Panc1 (cell line): ENCODE results near the gene ABCA1. TPM values are rescaled to one million over a fixed set of nuclear protein-coding genes. Genes with fewer than 3 reads are reported as not detected.
"Not testable (repeated sequence)": the region's sequence is repeated elsewhere in the genome, so short reads cannot be mapped to it uniquely, and the experiment has no call there.

Experiments used
- ATAC-seq: fragments of 200-7000 bp; cut with Tn5 transposase; 2 replicates; pipeline ENCODE4 v1.9.1; 2020; ENCODE audit warnings: mild to moderate bottlenecking, moderate library complexity
- BruUV-seq: library from RNA; stranded (reverse); fragments of 400-500 nt; replicated peaks from 2 replicates; lab custom pipeline; 2021; lab: Mats Ljungman, UMichigan
- CTCF ChIA-PET: fragments of 300-600 bp; sonication (Branson Sonifier 250); formaldehyde crosslinking; loops from one replicate; lab custom pipeline; 2022; ENCODE audit warnings: antibody characterized with exemption; lab: Charles Lee
- POLR2A ChIA-PET: fragments of 300-600 bp; sonication (Branson Sonifier 250); formaldehyde crosslinking; loops from one replicate; lab custom pipeline; 2022; ENCODE audit warnings: antibody characterized with exemption; lab: Charles Lee
- DNase-seq: peaks from one replicate; pipeline ENCODE4 v3.0.0-alpha.2; 2010; ENCODE audit warnings: low read depth, low spot score
- H3K27ac ChIP-seq: 2 replicates; pipeline ENCODE4 v1.5.1; 2011; ENCODE audit warnings: mild to moderate bottlenecking, low read length, inconsistent platforms
- H3K27me3 ChIP-seq: fragments of 200-500 bp; sonication (Bioruptor generic); 2 replicates; pipeline ENCODE4 v1.6.0; 2014; ENCODE audit warnings: low read length, inconsistent platforms; ENCODE audit not compliant: control insufficient read depth, insufficient read depth
- H3K36me3 ChIP-seq: fragments of 200-500 bp; sonication (Bioruptor generic); 2 replicates; pipeline ENCODE4 v1.5.1; 2014; ENCODE audit warnings: inconsistent platforms, mild to moderate bottlenecking, low read length, moderate library complexity; ENCODE audit not compliant: control insufficient read depth, insufficient read depth
- H3K4me1 ChIP-seq: 2 replicates; pipeline ENCODE4 v1.5.1; 2011; ENCODE audit warnings: inconsistent platforms, mild to moderate bottlenecking, low read length, moderate library complexity; ENCODE audit not compliant: control insufficient read depth, insufficient read depth
- H3K4me3 ChIP-seq, 2 experiments: 2 replicates each; pipeline ENCODE4 v1.5.1; 2011 to 2012; ENCODE audit warnings: low read depth in 2 of 2, low read length in 2 of 2, mild to moderate bottlenecking in 2 of 2, inconsistent platforms in 1 of 2, moderate library complexity in 1 of 2
- H3K9me3 ChIP-seq: fragments of 200-500 bp; sonication (Bioruptor generic); 2 replicates; pipeline ENCODE4 v1.5.1; 2014; ENCODE audit warnings: low read depth, mild to moderate bottlenecking, inconsistent platforms, low read length, moderate library complexity; ENCODE audit not compliant: control insufficient read depth, insufficient read depth
- POLR2AphosphoS5 ChIP-seq: IDR thresholded peaks from 2 replicates; pipeline ENCODE4 v1.6.1; 2012; ENCODE audit warnings: mild to moderate bottlenecking, low read depth, low read length, moderate library complexity
- SIN3A ChIP-seq: IDR thresholded peaks from 2 replicates; pipeline ENCODE4 v1.6.1; 2012; ENCODE audit warnings: low read depth, mild to moderate bottlenecking, low read length, moderate library complexity, borderline replicate concordance; ENCODE audit not compliant: insufficient read depth
- TCF7L2 ChIP-seq: IDR thresholded peaks from 2 replicates; pipeline ENCODE4 v1.6.1; 2011; ENCODE audit warnings: mild to moderate bottlenecking, low read depth, low read length, inconsistent platforms
- in situ Hi-C: cut with HindIII; loops from 2 replicates; pipeline ENCODE4 v1.10.0; 2016; ENCODE audit warnings: low sequenced_read_pairs, low pct_unique_long_range_greater_than_20kb
- intact Hi-C: fragments of 100-400 bp; cut with micrococcal nuclease; formaldehyde crosslinking; loops from one replicate; pipeline ENCODE4 v1.10.0; 2022; ENCODE audit not compliant: unreplicated experiment
- total RNA-seq: library from RNA; stranded (reverse); gene quantifications from one replicate; pipeline ENCODE4 v1.2.1, GENCODE V29; 2021; ENCODE audit not compliant: unreplicated experiment
- TF ChIP-seq, protein P1 (sequence below): fragments of 450-650 bp; IDR thresholded peaks from 2 replicates; pipeline ENCODE4 v1.5.1; 2017; ENCODE audit warnings: mild to moderate bottlenecking
- TF ChIP-seq, protein P2 (sequence below), 2 experiments: IDR thresholded peaks; 2 replicates each; pipeline ENCODE4 v1.6.1; 2011 to 2012; ENCODE audit warnings: low read depth in 2 of 2, control low read depth in 1 of 2, low read length in 1 of 2, mild to moderate bottlenecking in 1 of 2, moderate library complexity in 1 of 2; ENCODE audit not compliant: insufficient read depth in 1 of 2

The ABCA1 gene
- total RNA-seq, 1 experiment from 2014 or later, result 2.6 TPM

DNA sequence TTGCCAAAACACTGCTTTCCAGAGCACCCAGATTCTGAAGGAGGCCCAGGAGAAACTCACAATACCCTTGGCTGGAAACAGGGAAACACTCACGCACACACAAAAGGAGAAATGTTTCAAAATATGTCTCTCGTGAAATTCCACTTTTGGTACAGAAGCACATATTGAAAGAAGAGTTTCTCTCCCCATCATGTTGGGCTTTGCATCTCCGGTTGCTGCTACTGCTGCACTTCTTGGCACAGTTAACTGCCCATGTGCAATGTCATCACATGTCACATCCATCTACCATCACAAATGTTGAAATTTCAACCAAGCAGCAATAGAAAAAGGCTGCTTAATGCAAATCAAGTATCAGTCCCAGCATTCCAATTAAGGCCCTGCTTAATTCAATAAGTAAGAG lies 72.1 kb downstream of the ABCA1 start:
- Histone ChIP-seq H3K27me3 (no peaks in the 10 kb centered on the region), H3K36me3 (no peaks in the 10 kb centered on the region), H3K9me3 (no peaks in the 10 kb centered on the region), H3K4me1 (0 out of 2 replicates have a peak, but pooled peaks cover 2% of the 10 kb centered on the region), H3K4me3 (no peak overlapping the region), H3K27ac (no peak overlapping the region)
- ChIA-PET CTCF (no interaction called here), POLR2A (no interaction called here)
- TF ChIP-seq POLR2AphosphoS5 (no peak), TCF7L2 (no peak), SIN3A (no peak)
- TF ChIP-seq, protein P1, sequence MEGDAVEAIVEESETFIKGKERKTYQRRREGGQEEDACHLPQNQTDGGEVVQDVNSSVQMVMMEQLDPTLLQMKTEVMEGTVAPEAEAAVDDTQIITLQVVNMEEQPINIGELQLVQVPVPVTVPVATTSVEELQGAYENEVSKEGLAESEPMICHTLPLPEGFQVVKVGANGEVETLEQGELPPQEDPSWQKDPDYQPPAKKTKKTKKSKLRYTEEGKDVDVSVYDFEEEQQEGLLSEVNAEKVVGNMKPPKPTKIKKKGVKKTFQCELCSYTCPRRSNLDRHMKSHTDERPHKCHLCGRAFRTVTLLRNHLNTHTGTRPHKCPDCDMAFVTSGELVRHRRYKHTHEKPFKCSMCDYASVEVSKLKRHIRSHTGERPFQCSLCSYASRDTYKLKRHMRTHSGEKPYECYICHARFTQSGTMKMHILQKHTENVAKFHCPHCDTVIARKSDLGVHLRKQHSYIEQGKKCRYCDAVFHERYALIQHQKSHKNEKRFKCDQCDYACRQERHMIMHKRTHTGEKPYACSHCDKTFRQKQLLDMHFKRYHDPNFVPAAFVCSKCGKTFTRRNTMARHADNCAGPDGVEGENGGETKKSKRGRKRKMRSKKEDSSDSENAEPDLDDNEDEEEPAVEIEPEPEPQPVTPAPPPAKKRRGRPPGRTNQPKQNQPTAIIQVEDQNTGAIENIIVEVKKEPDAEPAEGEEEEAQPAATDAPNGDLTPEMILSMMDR, result no peak
- TF ChIP-seq, protein P2, sequence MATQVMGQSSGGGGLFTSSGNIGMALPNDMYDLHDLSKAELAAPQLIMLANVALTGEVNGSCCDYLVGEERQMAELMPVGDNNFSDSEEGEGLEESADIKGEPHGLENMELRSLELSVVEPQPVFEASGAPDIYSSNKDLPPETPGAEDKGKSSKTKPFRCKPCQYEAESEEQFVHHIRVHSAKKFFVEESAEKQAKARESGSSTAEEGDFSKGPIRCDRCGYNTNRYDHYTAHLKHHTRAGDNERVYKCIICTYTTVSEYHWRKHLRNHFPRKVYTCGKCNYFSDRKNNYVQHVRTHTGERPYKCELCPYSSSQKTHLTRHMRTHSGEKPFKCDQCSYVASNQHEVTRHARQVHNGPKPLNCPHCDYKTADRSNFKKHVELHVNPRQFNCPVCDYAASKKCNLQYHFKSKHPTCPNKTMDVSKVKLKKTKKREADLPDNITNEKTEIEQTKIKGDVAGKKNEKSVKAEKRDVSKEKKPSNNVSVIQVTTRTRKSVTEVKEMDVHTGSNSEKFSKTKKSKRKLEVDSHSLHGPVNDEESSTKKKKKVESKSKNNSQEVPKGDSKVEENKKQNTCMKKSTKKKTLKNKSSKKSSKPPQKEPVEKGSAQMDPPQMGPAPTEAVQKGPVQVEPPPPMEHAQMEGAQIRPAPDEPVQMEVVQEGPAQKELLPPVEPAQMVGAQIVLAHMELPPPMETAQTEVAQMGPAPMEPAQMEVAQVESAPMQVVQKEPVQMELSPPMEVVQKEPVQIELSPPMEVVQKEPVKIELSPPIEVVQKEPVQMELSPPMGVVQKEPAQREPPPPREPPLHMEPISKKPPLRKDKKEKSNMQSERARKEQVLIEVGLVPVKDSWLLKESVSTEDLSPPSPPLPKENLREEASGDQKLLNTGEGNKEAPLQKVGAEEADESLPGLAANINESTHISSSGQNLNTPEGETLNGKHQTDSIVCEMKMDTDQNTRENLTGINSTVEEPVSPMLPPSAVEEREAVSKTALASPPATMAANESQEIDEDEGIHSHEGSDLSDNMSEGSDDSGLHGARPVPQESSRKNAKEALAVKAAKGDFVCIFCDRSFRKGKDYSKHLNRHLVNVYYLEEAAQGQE (IDR thresholded peaks at IDR 0.05; ENCODE audit: insufficient read depth in 1 of 2, low read depth in 2 of 2, low read length in 1 of 2), result no peak
- no peak for ATAC-seq
- in situ Hi-C loops, result no loop called here
- BruUV-seq, result no TSS peak
- intact Hi-C loops, result no loop called here
- DNase-seq, result no peak

DNA sequence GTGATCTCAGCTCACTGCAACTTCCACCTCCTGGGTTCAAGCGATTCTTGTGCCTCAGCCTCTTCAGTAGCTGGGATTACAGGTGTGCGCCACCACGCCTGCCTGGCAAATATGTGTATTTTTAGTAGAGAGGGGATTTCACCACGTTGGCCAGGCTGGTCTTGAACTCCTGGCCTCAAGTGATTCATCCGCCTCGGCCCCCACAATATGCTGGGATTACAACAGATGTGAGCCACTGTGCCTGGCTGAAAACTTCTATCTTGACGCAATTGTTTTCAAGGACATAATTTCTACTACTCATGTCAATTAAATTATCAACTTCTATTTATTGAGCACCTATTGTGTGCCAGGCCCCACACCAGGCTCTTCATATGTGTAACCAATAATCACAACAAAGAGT lies 72.7 kb downstream of the ABCA1 start:
- H3K36me3 ChIP-seq, intact Hi-C loops, H3K27ac ChIP-seq, H3K4me1 ChIP-seq, POLR2A ChIA-PET, H3K4me3 ChIP-seq, BruUV-seq, H3K27me3 ChIP-seq, H3K9me3 ChIP-seq, in situ Hi-C loops, ATAC-seq, CTCF ChIA-PET, DNase-seq: not testable (repeated sequence)

DNA sequence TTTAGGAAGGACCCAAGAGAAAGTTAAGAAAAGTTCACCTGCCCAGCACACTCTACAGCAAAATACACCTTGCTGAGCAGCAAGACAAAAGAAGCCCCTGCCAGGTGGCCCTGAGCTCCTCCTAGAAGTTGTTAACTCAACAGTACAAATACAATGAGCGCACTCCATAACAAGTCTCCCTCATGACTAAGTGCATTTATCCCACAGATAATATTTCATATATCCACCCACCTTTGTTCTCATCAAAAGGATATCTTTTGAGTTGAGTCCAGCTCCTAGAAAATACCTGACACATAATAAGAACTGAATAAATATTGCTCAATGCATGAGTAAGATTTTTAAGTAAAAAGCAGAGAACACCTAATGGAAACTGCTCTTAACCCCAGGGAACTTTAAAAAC lies 73.3 kb downstream of the ABCA1 start:
- Histone ChIP-seq H3K4me1 (0 out of 2 replicates have a peak, but pooled peaks cover 2% of the 10 kb centered on the region), H3K27me3 (no peaks in the 10 kb centered on the region), H3K36me3 (no peaks in the 10 kb centered on the region), H3K27ac (no peak overlapping the region), H3K9me3 (no peaks in the 10 kb centered on the region), H3K4me3 (no peak overlapping the region)
- POLR2A ChIA-PET, result no interaction called here
- CTCF ChIA-PET, result no interaction called here
- in situ Hi-C loops (no loop called here), intact Hi-C loops (no loop called here)
- ATAC-seq, result no peak
- TF ChIP-seq, protein P2 (IDR thresholded peaks at IDR 0.05; ENCODE audit: insufficient read depth in 1 of 2, low read depth in 2 of 2, low read length in 1 of 2), result no peak
- TF ChIP-seq SIN3A, result no peak
- TF ChIP-seq, protein P1, result no peak
- TF ChIP-seq POLR2AphosphoS5, result no peak
- no peak for TF ChIP-seq TCF7L2
- no peak for DNase-seq
- no TSS peak for BruUV-seq
